H1 (cell line): ENCODE measurements around the gene PLAAT1. TPM values are rescaled to one million over a fixed set of nuclear protein-coding genes. Genes with fewer than 3 reads are reported as not detected.

ENCODE experiments used
- CTCF ChIA-PET: fragments of 300-600 bp; sonication (Branson Sonifier 250); formaldehyde crosslinking; loops from one replicate; lab custom pipeline; 2021; ENCODE audit not compliant: partially characterized antibody; lab: Charles Lee
- POLR2A ChIA-PET: fragments of 300-600 bp; sonication (Branson Sonifier 250); formaldehyde crosslinking; loops from one replicate; lab custom pipeline; 2021; ENCODE audit warnings: inconsistent platforms; ENCODE audit not compliant: partially characterized antibody; lab: Charles Lee
- DNase-seq, 2 experiments: peaks; one replicate each; pipeline versions ENCODE4 v3.0.0 to v3.0.0-alpha.2; 2010 to 2022; ENCODE audit warnings: low spot score in 2 of 2, low read depth in 1 of 2, mixed read lengths in 1 of 2
- FAIRE-seq: peaks from 2 replicates; lab custom pipeline; 2011; peaks lifted over from hg19 to GRCh38; lab: Jason Lieb, UNC
- H2AFZ ChIP-seq: 2 replicates; pipeline ENCODE4 v1.8.1; 2012; ENCODE audit warnings: low read length, inconsistent platforms
- H2AK5ac ChIP-seq: 2 replicates; pipeline ENCODE4 v1.6.1; 2013; ENCODE audit warnings: low read depth, low read length
- H2BK120ac ChIP-seq: replicated peaks from 2 replicates; pipeline ENCODE3; 2013; ENCODE audit warnings: low read depth, low read length, inconsistent platforms
- H2BK12ac ChIP-seq: 2 replicates; pipeline ENCODE4 v1.6.1; 2013; ENCODE audit warnings: low read depth, low read length
- H2BK15ac ChIP-seq: 2 replicates; pipeline ENCODE4 v1.6.1; 2013; ENCODE audit warnings: low read length
- H2BK20ac ChIP-seq: 2 replicates; pipeline ENCODE4 v1.6.1; 2013; ENCODE audit warnings: low read length
- H2BK5ac ChIP-seq: 2 replicates; pipeline ENCODE4 v1.6.1; 2013; ENCODE audit warnings: low read depth, low read length
- H3K14ac ChIP-seq: 2 replicates; pipeline ENCODE4 v1.6.1; 2013; ENCODE audit warnings: inconsistent platforms; ENCODE audit not compliant: insufficient read length
- H3K18ac ChIP-seq: 2 replicates; pipeline ENCODE4 v1.6.1; 2013; ENCODE audit warnings: low read length; ENCODE audit errors: extremely low read depth
- H3K23ac ChIP-seq: 2 replicates; pipeline ENCODE4 v1.6.1; 2013; ENCODE audit warnings: inconsistent platforms; ENCODE audit not compliant: insufficient read length
- H3K23me2 ChIP-seq: 2 replicates; pipeline ENCODE4 v1.6.1; 2013; ENCODE audit warnings: low read depth, low read length
- H3K27ac ChIP-seq: 2 replicates; pipeline ENCODE4 v1.6.1; 2011; ENCODE audit warnings: low read depth, low read length, inconsistent platforms
- H3K27me3 ChIP-seq, 4 experiments: replicated peaks in 1 of 4; 1 replicate in 1 of 4; 2 replicates in 3 of 4; pipeline versions ENCODE4 v1.6.1 to v1.8.1; 2011 to 2013; ENCODE audit warnings: low read length in 3 of 4, mild to moderate bottlenecking in 3 of 4, inconsistent platforms in 2 of 4, mixed read lengths in 2 of 4, moderate library complexity in 1 of 4; ENCODE audit not compliant: control insufficient read depth in 3 of 4, insufficient read depth in 3 of 4; ENCODE audit errors: extremely low read depth in 1 of 4
- H3K36me3 ChIP-seq, 4 experiments: 2 replicates each; pipeline versions ENCODE4 v1.6.1 to v1.8.1; 2011 to 2013; ENCODE audit warnings: mild to moderate bottlenecking in 4 of 4, low read length in 3 of 4, moderate library complexity in 2 of 4, control low read depth in 1 of 4, inconsistent platforms in 1 of 4; ENCODE audit not compliant: insufficient read depth in 4 of 4, control insufficient read depth in 2 of 4
- H3K4ac ChIP-seq: replicated peaks from 2 replicates; pipeline ENCODE3; 2013; ENCODE audit warnings: low read length, low read depth, mixed read lengths, inconsistent platforms; ENCODE audit not compliant: insufficient read length
- H3K4me1 ChIP-seq, 4 experiments: replicated peaks in 1 of 4; 1 replicate in 1 of 4; 2 replicates in 3 of 4; pipeline versions ENCODE4 v1.6.1 to v1.8.1; 2011 to 2013; ENCODE audit warnings: low read length in 3 of 4, inconsistent platforms in 2 of 4, mixed read lengths in 1 of 4; ENCODE audit not compliant: insufficient read depth in 4 of 4, control insufficient read depth in 3 of 4
- H3K4me2 ChIP-seq, 2 experiments: 2 replicates each; pipeline versions ENCODE4 v1.6.1 to v1.8.1; 2011 to 2013; ENCODE audit warnings: low read depth in 2 of 2, low read length in 2 of 2, control low read depth in 1 of 2, inconsistent platforms in 1 of 2, mild to moderate bottlenecking in 1 of 2; ENCODE audit not compliant: insufficient read depth in 1 of 2
- H3K4me3 ChIP-seq, 4 experiments: fragments of 200-600, 300-600 bp in 1 of 4; sonication (generic), shearing (Covaris generic), sonication (Bioruptor Twin) in 1 of 4; 2 replicates each; pipeline versions ENCODE4 v1.5.1 to v1.8.1; 2011 to 2016; ENCODE audit warnings: low read length in 4 of 4, low read depth in 3 of 4, control low read depth in 2 of 4, inconsistent platforms in 2 of 4, mild to moderate bottlenecking in 2 of 4, mixed read lengths in 1 of 4, moderate library complexity in 1 of 4; ENCODE audit not compliant: insufficient read depth in 2 of 4; ENCODE audit errors: extremely low read depth in 1 of 4
- H3K56ac ChIP-seq: replicated peaks from 2 replicates; pipeline ENCODE3; 2013; ENCODE audit warnings: low read depth, mild to moderate bottlenecking, mixed read lengths, low read length, inconsistent platforms; ENCODE audit not compliant: insufficient read length
- H3K79me1 ChIP-seq: 2 replicates; pipeline ENCODE4 v1.6.1; 2013; ENCODE audit warnings: low read depth, low read length, control low read depth
- H3K79me2 ChIP-seq, 2 experiments: 2 replicates each; pipeline versions ENCODE4 v1.6.1 to v1.8.1; 2012 to 2013; ENCODE audit warnings: low read length in 2 of 2, mild to moderate bottlenecking in 2 of 2, inconsistent platforms in 1 of 2; ENCODE audit not compliant: insufficient read depth in 2 of 2, control insufficient read depth in 1 of 2
- H3K9ac ChIP-seq, 4 experiments: replicated peaks in 1 of 4; 1 replicate in 1 of 4; 2 replicates in 3 of 4; pipeline versions ENCODE4 v1.6.1 to v1.8.1; 2011 to 2013; ENCODE audit warnings: low read depth in 3 of 4, low read length in 3 of 4, control low read depth in 2 of 4, mild to moderate bottlenecking in 2 of 4, moderate library complexity in 2 of 4, inconsistent platforms in 1 of 4; ENCODE audit errors: extremely low read depth in 1 of 4
- H3K9me3 ChIP-seq, 2 experiments: 2 replicates each; pipeline versions ENCODE4 v1.6.1 to v1.8.1; 2012 to 2013; ENCODE audit warnings: mild to moderate bottlenecking in 2 of 2, moderate library complexity in 2 of 2, control low read depth in 1 of 2, inconsistent platforms in 1 of 2, low read depth in 1 of 2, low read length in 1 of 2, mixed read lengths in 1 of 2; ENCODE audit not compliant: insufficient read depth in 2 of 2
- H4K20me1 ChIP-seq, 2 experiments: replicated peaks in 1 of 2; 2 replicates each; pipeline versions ENCODE3 to v1.8.1; 2011 to 2013; ENCODE audit warnings: inconsistent platforms in 2 of 2, low read length in 2 of 2, mild to moderate bottlenecking in 1 of 2; ENCODE audit not compliant: insufficient read depth in 2 of 2, control insufficient read depth in 1 of 2
- H4K5ac ChIP-seq: 2 replicates; pipeline ENCODE4 v1.6.1; 2013; ENCODE audit warnings: low read length, low read depth, mixed read lengths, inconsistent platforms; ENCODE audit not compliant: insufficient read length
- H4K8ac ChIP-seq: 2 replicates; pipeline ENCODE4 v1.8.0; 2013; ENCODE audit warnings: mild to moderate bottlenecking, moderate library complexity, low read length, inconsistent platforms; ENCODE audit not compliant: insufficient read depth; ENCODE audit errors: extremely low read depth
- H4K91ac ChIP-seq: replicated peaks from 2 replicates; pipeline ENCODE3; 2013; ENCODE audit warnings: low read length, mixed read lengths, inconsistent platforms; ENCODE audit not compliant: insufficient read length
- CHD2 ChIP-seq: IDR thresholded peaks from 2 replicates; pipeline ENCODE4 v1.6.1; 2012; ENCODE audit warnings: low read length, improper control_type of control experiment
- E2F6 ChIP-seq: IDR thresholded peaks from 2 replicates; pipeline ENCODE4 v1.6.1; 2012; ENCODE audit warnings: inconsistent platforms
- FOSL1 ChIP-seq: IDR thresholded peaks from 2 replicates; pipeline ENCODE4 v1.6.1; 2011; ENCODE audit warnings: mild to moderate bottlenecking, low read depth, low read length, moderate library complexity; ENCODE audit not compliant: insufficient read depth
- GTF2F1 ChIP-seq: IDR thresholded peaks from 2 replicates; pipeline ENCODE4 v1.6.1; 2012; ENCODE audit warnings: low read depth, low read length, improper control_type of control experiment, borderline replicate concordance
- HDAC2 ChIP-seq, 2 experiments: fragments of 300-600 bp in 1 of 2; sonication (generic) in 1 of 2; IDR thresholded peaks; 2 replicates each; pipeline ENCODE4 v1.6.1; 2011 to 2012; ENCODE audit warnings: low read depth in 2 of 2, low read length in 2 of 2, mild to moderate bottlenecking in 2 of 2, moderate library complexity in 2 of 2, borderline replicate concordance in 1 of 2, inconsistent platforms in 1 of 2
- NRF1 ChIP-seq: IDR thresholded peaks from 2 replicates; pipeline ENCODE4 v1.6.1; 2011; ENCODE audit warnings: mild to moderate bottlenecking, low read depth, low read length, improper control_type of control experiment
- RNF2 ChIP-seq: fragments of 200-900, 300-1000 bp; sonication (generic); IDR thresholded peaks from 2 replicates; pipeline ENCODE4 v1.7.1; 2016; ENCODE audit warnings: borderline replicate concordance, low read depth, mild to moderate bottlenecking, antibody characterized with exemption, low read length; ENCODE audit not compliant: poor library complexity, severe bottlenecking; ENCODE audit errors: missing control alignments
- RXRA ChIP-seq: IDR thresholded peaks from 2 replicates; pipeline ENCODE4 v1.6.1; 2011; ENCODE audit warnings: low read depth, mild to moderate bottlenecking, low read length, moderate library complexity; ENCODE audit not compliant: insufficient read depth
- TBP ChIP-seq: IDR thresholded peaks from 2 replicates; pipeline ENCODE4 v1.6.1; 2011; ENCODE audit warnings: low read depth, low read length, improper control_type of control experiment
- ZNF274 ChIP-seq: IDR thresholded peaks from 2 replicates; pipeline ENCODE4 v1.7.0; 2012; ENCODE audit warnings: low read length, borderline replicate concordance; ENCODE audit errors: extremely low read depth
- WGBS, 2 experiments: shearing (Covaris generic) in 1 of 2; methylation state at CpG; one replicate each; pipeline versions ENCODE4 v1.1.6 to v1.1.7; 2013 to 2015; ENCODE audit warnings: low lambda C conversion rate in 2 of 2, mixed read lengths in 2 of 2, inconsistent platforms in 1 of 2, low coverage in 1 of 2, missing lambda C conversion rate in 1 of 2; ENCODE audit not compliant: insufficient replicate concordance in 2 of 2, insufficient coverage in 1 of 2, insufficient read length in 1 of 2; ENCODE audit errors: extremely low coverage in 1 of 2, missing lambda C conversion rate in 1 of 2; 5-methylcytosine and 5-hydroxymethylcytosine counted together
- polyA plus RNA-seq, 7 experiments: library from polyadenylated mRNA; depleted of rRNA in 3 of 7; stranded (reverse) in 5 of 7; unstranded in 2 of 7; fragments of >200 nt in 5 of 7; fragments of 200-250 nt in 2 of 7; gene quantifications; 1 replicate in 5 of 7; 2 replicates in 1 of 7; 4 replicates in 1 of 7; pipeline versions ENCODE4 v1.2.1 to v1.2.3, GENCODE V29; 2011 to 2013; ENCODE audit warnings: missing spikeins in 2 of 7, mixed read lengths in 2 of 7
- total RNA-seq: library from RNA; stranded (reverse); fragmentation: NEBNext Ultra II Directional; extraction: Animal tissue kit (Norgen Biotek cat#: 25700); gene quantifications from 2 replicates; pipeline ENCODE4 v1.2.1, GENCODE V29; 2021

The PLAAT1 gene
- total and polyA plus RNA-seq, 2 of the 8 experiments (the other 6 are each of a cell fraction or from before 2014, with no cell fraction given) = 4.5 to 6.0 TPM

- H3K14ac ChIP-seq = no peak overlapping the region
- no peak overlapping the region for H2AK5ac ChIP-seq
- H3K79me2 ChIP-seq = no peaks in the 10 kb centered on the region
- H3K56ac ChIP-seq = no peak overlapping the region
- no peak overlapping the region for H3K27ac ChIP-seq
- ChIA-PET POLR2A (no interaction called here), CTCF (interaction anchor here (0.6 to 3.2 kb wide), 11 partner anchors 10 to 746 kb away, joined by 3 to 20 read pairs (median 4); no protein-coding TSS in a partner anchor)
- H2BK20ac ChIP-seq = no peak overlapping the region
- no peaks in the 10 kb centered on the region for H4K20me1 ChIP-seq
- DNase-seq = no peak
- H2BK120ac ChIP-seq = no peak overlapping the region
- no peaks in the 10 kb centered on the region for H3K79me1 ChIP-seq
- peaks cover 0 to 8% (median 3%) of the 10 kb centered on the region in 4 experiments; a peak in 4 of 7 replicates for H3K4me1 ChIP-seq
- no peak overlapping the region for H4K91ac ChIP-seq
- H4K5ac ChIP-seq = no peak overlapping the region
- H2BK12ac ChIP-seq = peak overlapping the region; percentile 46; the same call in 1 of the 2 replicates
- no peak overlapping the region for H4K8ac ChIP-seq
- no peak overlapping the region for H2BK15ac ChIP-seq
- no peak overlapping the region for H2BK5ac ChIP-seq
- H3K18ac ChIP-seq = no peak overlapping the region
- no peak overlapping the region for H2AFZ ChIP-seq
- no peak for FAIRE-seq
- H3K27me3 ChIP-seq = no peaks in the 10 kb centered on the region
- H3K9me3 ChIP-seq = no peaks in the 10 kb centered on the region
- no peaks in the 10 kb centered on the region for H3K36me3 ChIP-seq
- no peak overlapping the region for H3K4me3 ChIP-seq
- 85% methylated on average over 3 of the region's 3 CpGs; no CpG with 5 or more reads in 1 of the 2 experiments for WGBS, 2 experiments
- peak overlapping the region in 1 of 2 experiments; percentile 15; a peak in 1 of 4 replicates for H3K4me2 ChIP-seq
- H3K4ac ChIP-seq = no peak overlapping the region
- H3K23me2 ChIP-seq = no peaks in the 10 kb centered on the region
- H3K9ac ChIP-seq = no peak overlapping the region
- no peak overlapping the region for H3K23ac ChIP-seq
- no peak for TF ChIP-seq NRF1
- TF ChIP-seq RNF2 = no peak
- TF ChIP-seq E2F6 = no peak
- no peak for TF ChIP-seq ZNF274
- TF ChIP-seq FOSL1 = no peak
- no peak for TF ChIP-seq RXRA
- no peak for TF ChIP-seq CHD2
- no peak for TF ChIP-seq TBP
- TF ChIP-seq HDAC2 (IDR thresholded peaks at IDR 0.05; ENCODE audit: borderline replicate concordance in 1 of 2, low read depth in 2 of 2, low read length in 2 of 2) = no peak
- no peak for TF ChIP-seq GTF2F1
Measured at GRCh38 chr3:193313061-193313958, 72.3 kb downstream of the PLAAT1 start.
